ENCODE measurements around the gene TAF15. TPM values are rescaled to one million over a fixed set of nuclear protein-coding genes. Genes with fewer than 3 reads are reported as not detected.

Gene TAF15
- polyA plus RNA-seq, 1 experiment = 51.6 TPM

GRCh38 chr17:35780950-35781349, 28.3 kb upstream of the TAF15 start:
- ChIA-PET POLR2A (interaction anchor here (0.7 kb wide), 1 partner anchor 1480 kb away, joined by 3 read pairs; no protein-coding TSS in a partner anchor), CTCF (interaction anchor here (0.9 to 4.5 kb wide), 5 partner anchors 14 to 34 kb away, joined by 3 to 30 read pairs (median 4); partner anchors contain the start of gene TAF15)
- no peak overlapping the region for H3K27ac ChIP-seq (ENCODE audit: low read depth, low read length)
- no peak for DNase-seq (ENCODE audit: low read depth, low spot score)
- peaks cover 14% of the 10 kb centered on the region for H3K27me3 ChIP-seq (ENCODE audit: control insufficient read depth, insufficient read depth, low read length)
- no peak overlapping the region for H3K4me3 ChIP-seq (ENCODE audit: low read depth, low read length)
- H3K9me3 ChIP-seq (ENCODE audit: control insufficient read depth, insufficient read depth, low read length) = no peaks in the 10 kb centered on the region; the same call in 1 of the 2 replicates
- TF ChIP-seq CTCF (IDR thresholded peaks at IDR 0.05; ENCODE audit: low read depth, low read length) = no peak

GRCh38 chr17:35784895-35785294, 24.4 kb upstream of the TAF15 start:
- Histone ChIP-seq H3K9me3 (ENCODE audit: control insufficient read depth, insufficient read depth, low read length) (no peaks in the 10 kb centered on the region), H3K27ac (ENCODE audit: low read depth, low read length) (no peak overlapping the region), H3K4me3 (ENCODE audit: low read depth, low read length) (no peak overlapping the region), H3K27me3 (ENCODE audit: control insufficient read depth, insufficient read depth, low read length) (peaks cover 5% of the 10 kb centered on the region)
- no peak for TF ChIP-seq CTCF (IDR thresholded peaks at IDR 0.05; ENCODE audit: low read depth, low read length)
- ChIA-PET POLR2A (no interaction called here), CTCF (interaction anchor here (0.9 to 6.6 kb wide), 4 partner anchors 17 to 24 kb away, joined by 4 to 64 read pairs (median 12); no protein-coding TSS in a partner anchor)
- DNase-seq (ENCODE audit: low read depth, low spot score) = no peak

- Histone ChIP-seq H3K4me3 (ENCODE audit: low read depth, low read length) (no peak overlapping the region), H3K27ac (ENCODE audit: low read depth, low read length) (no peak overlapping the region), H3K9me3 (ENCODE audit: control insufficient read depth, insufficient read depth, low read length) (no peaks in the 10 kb centered on the region), H3K27me3 (ENCODE audit: control insufficient read depth, insufficient read depth, low read length) (peaks cover 6% of the 10 kb centered on the region)
- no peak for TF ChIP-seq CTCF (IDR thresholded peaks at IDR 0.05; ENCODE audit: low read depth, low read length)
- POLR2A ChIA-PET = interaction anchor here (1.0 kb wide), 1 partner anchor 30 kb away, joined by 3 read pairs; no protein-coding TSS in a partner anchor
- CTCF ChIA-PET = interaction anchor here (1.0 to 6.6 kb wide), 5 partner anchors 18 to 23 kb away, joined by 3 to 64 read pairs (median 7); partner anchors contain the start of gene TAF15
- no peak for DNase-seq (ENCODE audit: low read depth, low spot score)
These were observed 22.3 kb upstream of the TAF15 start for GRCh38 chr17:35786941-35787432.

GRCh38 chr17:35788477-35789368, 20.6 kb upstream of the TAF15 start:
- Histone ChIP-seq H3K4me3 (ENCODE audit: low read depth, low read length) (no peak overlapping the region), H3K27ac (ENCODE audit: low read depth, low read length) (peak overlapping the region; percentile 73), H3K27me3 (ENCODE audit: control insufficient read depth, insufficient read depth, low read length) (peaks cover 12% of the 10 kb centered on the region), H3K9me3 (ENCODE audit: control insufficient read depth, insufficient read depth, low read length) (no peaks in the 10 kb centered on the region)
- POLR2A ChIA-PET = interaction anchor here (1.9 kb wide), 1 partner anchor 20 kb away, joined by 13 read pairs; the partner anchor contains the start of gene TAF15
- TF ChIP-seq CTCF (IDR thresholded peaks at IDR 0.05; ENCODE audit: low read depth, low read length) = no peak
- CTCF ChIA-PET = interaction anchor here (0.6 to 6.6 kb wide), 9 partner anchors 16 to 647 kb away, joined by 3 to 64 read pairs (median 6); partner anchors contain the start of gene TAF15
- DNase-seq (ENCODE audit: low read depth, low spot score) = no peak

Data from AG04450 (cell line).